ENCODE data around the gene MYRIP.

MYRIP gene

DNA sequence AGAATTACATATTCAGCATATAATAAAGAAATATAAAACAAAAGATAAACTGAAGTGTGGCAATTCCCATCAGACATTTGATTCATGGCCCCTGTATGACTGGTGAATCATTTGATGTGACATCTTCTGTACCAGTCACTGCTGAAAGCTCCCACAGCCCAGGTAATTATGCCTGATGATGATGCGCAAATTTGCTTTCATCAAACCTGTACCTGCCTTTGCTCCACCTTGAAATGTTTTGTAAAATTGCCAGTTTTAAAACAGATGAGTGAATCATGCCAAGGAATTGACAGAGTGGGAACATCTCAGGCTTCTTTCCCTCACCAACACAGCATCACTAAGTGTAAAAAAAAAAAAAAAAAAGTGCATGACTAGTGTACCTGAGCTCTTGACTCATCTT lies 433.6 kb downstream of the MYRIP start:
- no peak overlapping the region for H3K4me2 ChIP-seq (ENCODE audit: low read length)
- H3K27me3 ChIP-seq (ENCODE audit: low read depth, low read length), result no peaks in the 10 kb centered on the region
- H3K4me1 ChIP-seq (ENCODE audit: low read length), result no peaks in the 10 kb centered on the region
- no peaks in the 10 kb centered on the region for H3K9me3 ChIP-seq (ENCODE audit: insufficient read depth, low read length)
- H3K36me3 ChIP-seq (replicated peaks; ENCODE audit: low read depth, low read length), result no peaks in the 10 kb centered on the region
- H3K79me2 ChIP-seq (ENCODE audit: low read length), result no peaks in the 10 kb centered on the region
- H3K9ac ChIP-seq (ENCODE audit: low read length), result no peak overlapping the region
- TF ChIP-seq, protein P1, sequence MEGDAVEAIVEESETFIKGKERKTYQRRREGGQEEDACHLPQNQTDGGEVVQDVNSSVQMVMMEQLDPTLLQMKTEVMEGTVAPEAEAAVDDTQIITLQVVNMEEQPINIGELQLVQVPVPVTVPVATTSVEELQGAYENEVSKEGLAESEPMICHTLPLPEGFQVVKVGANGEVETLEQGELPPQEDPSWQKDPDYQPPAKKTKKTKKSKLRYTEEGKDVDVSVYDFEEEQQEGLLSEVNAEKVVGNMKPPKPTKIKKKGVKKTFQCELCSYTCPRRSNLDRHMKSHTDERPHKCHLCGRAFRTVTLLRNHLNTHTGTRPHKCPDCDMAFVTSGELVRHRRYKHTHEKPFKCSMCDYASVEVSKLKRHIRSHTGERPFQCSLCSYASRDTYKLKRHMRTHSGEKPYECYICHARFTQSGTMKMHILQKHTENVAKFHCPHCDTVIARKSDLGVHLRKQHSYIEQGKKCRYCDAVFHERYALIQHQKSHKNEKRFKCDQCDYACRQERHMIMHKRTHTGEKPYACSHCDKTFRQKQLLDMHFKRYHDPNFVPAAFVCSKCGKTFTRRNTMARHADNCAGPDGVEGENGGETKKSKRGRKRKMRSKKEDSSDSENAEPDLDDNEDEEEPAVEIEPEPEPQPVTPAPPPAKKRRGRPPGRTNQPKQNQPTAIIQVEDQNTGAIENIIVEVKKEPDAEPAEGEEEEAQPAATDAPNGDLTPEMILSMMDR (IDR thresholded peaks at IDR 0.05; ENCODE audit: low read depth, low read length), result no peak
- no peak for TF ChIP-seq EZH2phosphoT487 (IDR thresholded peaks at IDR 0.05; ENCODE audit: low read depth)
- H2AFZ ChIP-seq (ENCODE audit: low read depth, low read length), result no peak overlapping the region
- H3K4me3 ChIP-seq (ENCODE audit: low read length), result no peak overlapping the region
- no peaks in the 10 kb centered on the region for H4K20me1 ChIP-seq (ENCODE audit: insufficient read depth, low read length)
- H3K27ac ChIP-seq (ENCODE audit: low read length), result no peak overlapping the region

DNA sequence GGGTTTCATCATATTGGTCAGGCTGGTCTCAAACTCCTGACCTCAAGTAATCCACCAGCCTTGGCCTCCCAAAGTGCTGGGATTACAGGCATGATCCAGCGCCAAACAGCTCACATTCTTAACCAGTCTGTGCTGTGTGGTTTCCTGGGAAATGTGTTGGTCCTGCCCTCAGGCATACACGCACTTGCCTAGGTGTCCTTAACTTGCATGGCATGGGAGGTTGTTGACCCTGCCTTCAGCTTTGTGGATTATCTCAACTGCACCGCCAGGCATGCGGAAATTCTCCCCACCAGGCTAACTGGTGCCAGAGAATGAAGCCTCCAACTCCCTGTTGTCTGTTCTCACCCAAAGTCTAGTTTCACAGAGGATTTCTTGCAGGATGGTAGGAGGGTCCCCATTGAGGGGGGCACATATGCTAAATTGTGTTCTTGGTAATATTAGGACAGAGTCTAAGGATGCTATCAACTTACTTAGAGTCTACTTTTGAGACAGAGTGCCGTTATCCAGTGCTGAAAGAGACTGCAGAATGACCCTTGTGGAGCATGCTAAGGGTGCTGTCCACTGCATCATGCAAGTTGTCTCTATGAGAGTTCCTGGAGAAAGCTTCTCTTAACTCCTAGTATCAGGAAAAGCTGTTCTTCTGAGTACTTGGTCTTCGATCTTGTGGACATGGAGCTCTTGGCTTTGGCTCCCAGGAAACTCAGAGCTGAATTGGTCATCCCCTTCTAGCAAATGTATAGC lies 438.5 kb downstream of the MYRIP start:
- H4K20me1 ChIP-seq (ENCODE audit: insufficient read depth, low read length), result no peaks in the 10 kb centered on the region
- TF ChIP-seq EZH2phosphoT487 (IDR thresholded peaks at IDR 0.05; ENCODE audit: low read depth), result no peak
- TF ChIP-seq, protein P1 (IDR thresholded peaks at IDR 0.05; ENCODE audit: low read depth, low read length), result no peak
- no peaks in the 10 kb centered on the region for H3K9me3 ChIP-seq (ENCODE audit: insufficient read depth, low read length)
- no peak overlapping the region for H2AFZ ChIP-seq (ENCODE audit: low read depth, low read length)
- H3K4me3 ChIP-seq (ENCODE audit: low read length), result no peak overlapping the region
- H3K27ac ChIP-seq (ENCODE audit: low read length), result no peak overlapping the region
- no peaks in the 10 kb centered on the region for H3K79me2 ChIP-seq (ENCODE audit: low read length)
- H3K9ac ChIP-seq (ENCODE audit: low read length), result no peak overlapping the region
- H3K36me3 ChIP-seq (replicated peaks; ENCODE audit: low read depth, low read length), result no peaks in the 10 kb centered on the region
- no peak overlapping the region for H3K4me2 ChIP-seq (ENCODE audit: low read length)
- H3K4me1 ChIP-seq (ENCODE audit: low read length), result no peaks in the 10 kb centered on the region
- H3K27me3 ChIP-seq (ENCODE audit: low read depth, low read length), result no peaks in the 10 kb centered on the region

DNA sequence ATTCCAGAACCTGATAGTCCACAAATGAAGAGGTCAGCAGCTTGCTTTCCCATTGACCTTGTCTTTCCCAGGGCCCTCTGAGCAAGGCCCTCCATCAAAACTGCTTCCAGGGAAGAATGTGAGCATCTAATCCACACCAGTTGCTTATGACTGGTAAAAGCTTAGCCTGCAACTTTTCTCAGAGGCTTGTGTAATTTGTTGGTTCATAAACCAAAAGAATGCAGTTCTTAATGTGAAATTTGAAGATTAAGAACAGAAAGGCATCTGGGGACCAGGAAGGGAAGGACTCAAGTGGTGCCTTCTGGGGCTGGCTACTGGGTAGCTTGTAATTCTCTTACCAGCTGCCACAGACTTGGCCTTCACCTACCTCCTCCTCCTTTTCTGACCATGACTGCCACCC lies 439.2 kb downstream of the MYRIP start:
- Histone ChIP-seq H3K79me2 (ENCODE audit: low read length) (no peaks in the 10 kb centered on the region), H3K36me3 (replicated peaks; ENCODE audit: low read depth, low read length) (no peaks in the 10 kb centered on the region), H3K4me3 (ENCODE audit: low read length) (no peak overlapping the region), H3K27ac (ENCODE audit: low read length) (no peak overlapping the region), H3K27me3 (ENCODE audit: low read depth, low read length) (no peaks in the 10 kb centered on the region), H2AFZ (ENCODE audit: low read depth, low read length) (no peak overlapping the region), H4K20me1 (ENCODE audit: insufficient read depth, low read length) (no peaks in the 10 kb centered on the region), H3K9ac (ENCODE audit: low read length) (no peak overlapping the region), H3K4me2 (ENCODE audit: low read length) (no peak overlapping the region), H3K9me3 (ENCODE audit: insufficient read depth, low read length) (no peaks in the 10 kb centered on the region), H3K4me1 (ENCODE audit: low read length) (no peaks in the 10 kb centered on the region)
- TF ChIP-seq, protein P1 (IDR thresholded peaks at IDR 0.05; ENCODE audit: low read depth, low read length), result no peak
- no peak for TF ChIP-seq EZH2phosphoT487 (IDR thresholded peaks at IDR 0.05; ENCODE audit: low read depth)

DNA sequence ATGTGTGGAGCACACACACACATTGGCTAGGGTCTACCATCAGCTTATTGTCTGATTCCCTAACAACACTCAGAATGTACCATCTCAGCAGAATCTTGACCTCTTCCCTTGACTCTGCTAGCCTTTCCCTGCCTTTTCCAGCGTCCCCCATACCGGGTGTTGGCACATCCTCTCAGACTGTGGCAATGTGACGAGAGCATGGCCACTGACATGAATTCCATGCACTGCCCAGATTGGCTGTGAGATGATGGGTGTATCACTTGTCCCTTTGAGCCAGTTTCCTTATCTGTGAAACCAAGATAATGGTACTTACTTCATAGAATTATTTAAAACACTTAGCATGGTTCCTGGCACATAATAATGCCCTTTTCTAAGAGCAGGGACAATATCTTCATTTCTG lies 439.8 kb downstream of the MYRIP start:
- H2AFZ ChIP-seq (ENCODE audit: low read depth, low read length), result no peak overlapping the region
- H3K9me3 ChIP-seq (ENCODE audit: insufficient read depth, low read length), result no peaks in the 10 kb centered on the region
- no peaks in the 10 kb centered on the region for H4K20me1 ChIP-seq (ENCODE audit: insufficient read depth, low read length)
- no peak overlapping the region for H3K4me2 ChIP-seq (ENCODE audit: low read length)
- TF ChIP-seq, protein P1 (IDR thresholded peaks at IDR 0.05; ENCODE audit: low read depth, low read length), result no peak
- TF ChIP-seq EZH2phosphoT487 (IDR thresholded peaks at IDR 0.05; ENCODE audit: low read depth), result no peak
- H3K79me2 ChIP-seq (ENCODE audit: low read length), result no peaks in the 10 kb centered on the region
- H3K9ac ChIP-seq (ENCODE audit: low read length), result no peak overlapping the region
- no peaks in the 10 kb centered on the region for H3K27me3 ChIP-seq (ENCODE audit: low read depth, low read length)
- H3K27ac ChIP-seq (ENCODE audit: low read length), result no peak overlapping the region
- H3K36me3 ChIP-seq (replicated peaks; ENCODE audit: low read depth, low read length), result no peaks in the 10 kb centered on the region
- H3K4me1 ChIP-seq (ENCODE audit: low read length), result peaks cover 4% of the 10 kb centered on the region
- H3K4me3 ChIP-seq (ENCODE audit: low read length), result no peak overlapping the region

Measured in OCI-LY3 (cell line).